ENCODE data around the gene PMVK.
"Not testable (repeated sequence)": the region's sequence is repeated elsewhere in the genome, so short reads cannot be mapped to it uniquely, and the experiment has no call there.

PMVK gene

DNA sequence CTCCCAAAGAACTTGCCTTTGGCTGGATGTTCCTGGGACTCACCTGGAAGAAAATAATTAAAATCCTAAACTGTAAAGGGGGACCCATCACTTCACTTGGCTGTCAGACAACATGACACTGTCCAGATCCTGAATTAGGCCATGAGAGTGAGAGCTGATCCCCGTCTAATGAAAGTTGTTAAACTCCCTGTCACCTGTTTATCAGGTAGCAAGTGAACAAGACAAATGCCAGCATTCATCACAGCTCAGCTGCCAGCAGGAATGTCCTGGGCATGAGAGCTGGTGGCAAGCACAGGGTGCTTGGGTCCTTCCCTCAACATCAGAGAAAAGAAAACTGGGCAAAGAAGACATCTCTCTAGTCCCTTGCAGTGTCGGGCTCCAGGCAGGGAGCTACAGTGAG is 23.8 kb downstream of the PMVK start:
- no peak for DNase-seq (ENCODE audit: low read depth)

DNA sequence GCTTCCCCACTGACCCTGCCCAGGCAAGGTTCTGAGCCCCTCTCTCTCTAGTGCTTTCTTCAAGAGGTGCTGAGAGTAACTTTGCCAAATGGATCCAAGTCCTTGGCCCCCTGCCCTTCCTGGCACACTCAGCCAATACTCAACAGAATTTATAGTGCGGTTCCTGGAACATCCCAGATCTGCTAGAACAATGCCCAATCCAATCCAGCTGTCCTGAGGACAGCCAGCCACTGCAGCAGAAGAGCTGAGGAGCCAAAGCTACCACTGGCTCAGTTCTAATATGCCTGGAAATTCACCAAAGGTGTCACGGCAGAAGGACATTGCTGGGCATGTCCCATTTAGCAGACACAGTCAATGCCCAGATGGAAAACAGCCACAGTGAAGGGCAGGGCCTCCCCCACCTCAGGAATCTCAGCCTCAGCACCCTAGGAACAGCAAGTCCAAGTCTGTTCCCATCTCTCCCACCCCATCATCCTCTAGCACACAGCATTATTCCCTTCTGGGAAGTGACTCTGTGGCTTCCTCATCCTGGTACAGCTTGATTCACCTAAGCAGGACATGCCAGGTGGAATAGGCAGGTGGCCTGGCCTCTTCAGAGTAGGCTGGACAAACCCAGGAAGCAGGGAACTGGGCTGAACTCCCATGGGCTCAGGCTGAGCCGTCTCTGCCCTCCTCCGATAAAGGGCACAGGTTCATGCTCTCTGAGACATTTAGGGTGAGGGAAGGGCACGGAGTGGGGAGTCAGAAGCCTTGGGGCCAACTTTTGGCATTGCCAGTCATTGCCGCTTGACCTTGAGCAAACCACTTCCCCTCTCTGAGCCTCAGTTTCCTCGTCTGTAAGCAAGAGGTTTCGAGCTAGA is 24.6 kb downstream of the PMVK start:
- no peak for DNase-seq (ENCODE audit: low read depth)

DNA sequence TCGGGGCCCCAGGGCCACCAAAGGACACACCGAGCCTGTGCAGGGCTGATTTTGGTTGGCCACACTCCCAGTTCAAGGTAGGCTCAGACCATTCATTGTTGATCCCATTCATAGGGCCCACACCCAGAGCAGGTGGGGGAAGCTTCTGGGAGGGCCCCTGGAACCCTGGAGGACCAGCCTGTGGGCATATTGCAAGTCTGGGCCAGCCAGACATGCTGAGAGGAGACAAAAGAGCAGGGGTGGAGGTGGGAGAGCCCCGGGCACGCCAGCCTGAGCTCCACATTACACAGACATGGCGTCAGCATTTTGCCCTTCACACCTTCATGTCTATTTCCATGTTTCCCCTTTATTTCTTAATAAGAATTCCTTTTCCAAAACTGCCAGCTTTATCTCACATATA is 25.7 kb downstream of the PMVK start:
- no peak for DNase-seq (ENCODE audit: low read depth)

DNA sequence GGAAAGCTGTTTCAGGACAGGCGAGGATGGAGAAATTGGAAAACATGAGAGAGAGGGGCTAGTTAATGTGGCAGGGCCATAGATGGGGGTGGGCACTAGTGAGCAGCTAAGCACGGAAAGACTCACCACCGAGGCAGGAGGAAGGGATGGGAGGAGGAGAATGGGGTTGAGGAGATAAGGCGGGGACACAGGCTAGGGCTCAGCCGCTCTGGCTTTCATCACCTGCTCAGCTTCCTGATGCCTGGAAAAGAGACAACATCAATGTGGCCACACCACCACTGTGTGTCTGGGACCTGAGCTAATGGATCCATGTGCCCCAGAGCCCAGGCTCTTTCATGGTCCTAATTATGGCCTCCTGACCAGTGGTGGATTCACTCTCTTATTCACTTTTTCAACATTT is 27.6 kb downstream of the PMVK start:
- no peak for DNase-seq (ENCODE audit: low read depth)

DNA sequence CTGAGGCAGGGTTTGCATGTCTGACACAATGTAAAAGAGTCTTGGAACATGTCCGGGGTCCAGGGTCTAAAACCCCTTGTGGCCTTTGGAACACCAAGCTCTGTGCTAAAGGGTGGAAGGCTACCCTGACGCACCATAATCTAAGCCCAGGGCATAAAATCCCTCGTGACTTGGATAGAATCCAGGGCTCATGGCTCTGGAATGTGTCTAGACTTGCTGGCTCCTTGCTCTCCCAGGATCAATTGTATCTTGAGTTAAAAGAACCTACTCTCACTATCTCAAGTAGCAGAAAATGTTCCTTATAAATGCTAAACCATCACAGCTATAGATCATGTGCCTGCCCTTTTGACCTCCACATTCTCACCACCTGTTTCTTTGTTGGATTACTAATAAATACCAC is 28.4 kb downstream of the PMVK start:
- DNase-seq (ENCODE audit: low read depth) = not testable (repeated sequence)

DNA sequence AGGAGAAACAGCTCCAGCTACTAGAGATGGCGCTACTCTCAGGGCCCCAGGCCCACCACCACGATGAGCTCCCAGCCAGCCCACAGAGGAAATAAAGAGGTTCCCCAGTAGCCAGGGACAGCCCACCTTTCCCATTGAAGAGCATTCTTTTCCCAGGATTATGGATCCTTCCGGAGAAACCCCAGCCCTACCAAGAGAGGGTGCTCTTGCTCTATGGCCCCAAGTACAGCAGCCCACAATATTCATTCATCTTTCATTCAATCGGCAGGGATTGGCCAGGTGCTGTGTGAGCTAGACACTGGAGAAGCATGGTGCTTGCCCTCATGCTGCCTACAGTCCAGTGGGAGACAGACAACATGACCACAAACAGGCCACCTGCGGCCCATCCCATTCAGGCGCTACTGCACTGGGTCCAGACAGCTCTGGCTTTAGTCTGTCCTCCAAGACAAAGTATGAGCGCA is 29.9 kb downstream of the PMVK start:
- DNase-seq (ENCODE audit: low read depth) = no peak

DNA sequence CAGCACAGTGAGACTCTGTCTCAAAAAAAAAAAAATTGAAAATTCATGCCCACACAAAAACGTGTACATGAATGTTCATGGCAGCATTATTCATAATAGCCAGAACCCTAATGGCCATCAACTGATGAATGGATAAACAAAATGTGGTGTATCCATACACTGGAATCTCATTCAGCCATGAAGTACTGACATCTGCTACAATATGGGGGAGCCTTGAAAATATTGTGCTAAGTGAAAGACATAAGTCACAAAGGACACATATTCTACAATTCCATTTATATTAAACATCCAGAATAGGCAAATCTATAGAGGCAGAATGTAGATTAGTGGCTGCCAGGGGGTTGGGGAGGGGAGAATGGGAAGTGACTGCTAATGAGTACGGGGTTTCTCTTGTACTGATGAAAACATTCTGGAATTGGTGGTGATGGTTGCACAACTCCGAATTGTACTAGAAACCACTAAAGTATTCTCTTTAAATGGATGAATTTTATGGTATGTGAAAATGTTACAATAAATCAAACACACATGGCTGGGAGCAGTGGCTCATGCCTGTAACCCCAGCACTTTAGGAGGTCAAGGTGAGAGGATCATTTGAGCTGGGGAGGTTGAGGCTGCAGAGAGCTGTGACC is 33.5 kb downstream of the PMVK start:
- DNase-seq (ENCODE audit: low read depth) = no peak

DNA sequence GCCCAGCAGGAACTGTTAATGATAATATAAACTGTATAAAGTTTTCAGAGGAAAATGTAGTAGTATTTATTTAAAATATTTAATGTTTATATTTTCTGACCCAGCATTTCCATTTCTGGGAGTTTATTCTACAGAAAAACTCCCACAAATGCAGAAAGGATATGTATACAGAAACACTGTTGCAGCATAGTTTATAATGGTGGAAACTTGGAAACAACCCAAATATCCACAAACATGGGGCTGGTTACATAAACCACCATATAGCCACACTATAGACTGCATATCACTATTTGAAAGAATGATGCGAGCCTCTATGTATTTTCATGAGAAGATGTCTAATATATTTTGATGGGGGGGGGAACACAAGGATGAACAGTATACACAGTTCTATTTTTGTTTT is 34.9 kb downstream of the PMVK start:
- DNase-seq (ENCODE audit: low read depth) = no peak

DNA sequence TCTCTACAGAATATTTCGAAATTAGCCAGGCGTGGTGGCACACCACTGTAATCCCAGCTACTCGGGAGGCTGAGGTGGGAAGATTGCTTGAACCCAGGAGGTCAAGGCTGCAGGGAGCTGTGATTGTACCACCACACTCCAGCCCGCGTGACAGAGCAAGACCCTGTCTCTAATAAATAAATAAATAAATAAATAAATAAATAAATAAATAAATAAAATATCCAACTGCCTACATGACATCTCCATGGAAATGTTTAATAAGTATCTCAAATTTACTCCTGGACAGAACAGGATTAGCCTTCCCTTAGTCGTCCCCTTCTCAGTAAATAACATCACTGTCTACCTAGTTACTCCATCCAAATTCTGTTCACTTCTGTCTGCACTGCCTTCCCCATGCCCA is 37.5 kb downstream of the PMVK start:
- DNase-seq (ENCODE audit: low read depth) = no peak

DNA sequence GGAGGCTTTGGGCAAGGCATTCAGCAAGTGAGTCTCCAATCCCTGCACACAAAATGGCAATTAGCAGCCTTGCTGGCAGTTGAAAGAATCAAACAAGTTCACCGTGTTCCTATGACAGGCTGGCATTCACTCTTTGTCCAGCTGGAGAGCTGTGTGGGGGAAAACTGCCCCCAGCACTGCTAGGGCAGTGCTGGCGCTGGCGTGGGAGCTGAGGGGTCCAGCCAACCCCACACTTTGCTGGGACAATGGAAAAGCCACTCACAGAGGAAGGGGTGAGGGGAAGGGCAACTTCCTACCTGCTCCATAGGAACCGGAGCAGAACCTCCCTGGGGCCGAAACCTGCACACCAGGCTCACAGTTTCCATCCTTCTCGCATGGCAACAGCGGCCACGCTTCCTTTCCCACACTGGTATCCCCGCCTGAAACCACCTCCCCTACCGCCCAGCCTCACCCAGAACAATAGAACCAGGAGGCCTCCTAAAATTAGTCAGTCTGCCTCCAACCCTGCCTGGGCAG is 39.7 kb downstream of the PMVK start:
- no peak for DNase-seq (ENCODE audit: low read depth)

DNA sequence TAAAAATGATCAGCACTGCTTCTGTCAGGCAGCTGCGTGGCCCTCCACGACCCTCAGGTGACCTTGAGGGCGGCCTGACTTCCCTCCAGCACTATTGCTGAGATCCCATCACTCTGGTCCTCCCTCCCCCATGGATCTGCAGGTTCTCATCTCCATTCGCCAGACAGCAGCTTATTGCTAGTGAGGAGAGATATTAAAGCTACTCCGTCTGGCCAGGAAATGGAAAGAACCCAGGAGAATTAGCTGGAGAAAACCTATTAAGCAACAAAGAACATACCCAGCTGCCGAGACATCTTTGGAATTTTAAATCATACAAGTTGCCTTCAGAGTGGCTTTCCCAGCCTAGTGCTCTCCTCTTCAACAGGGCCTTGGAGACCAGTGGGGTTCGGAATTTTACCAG is 40.7 kb downstream of the PMVK start:
- DNase-seq (ENCODE audit: low read depth) = no peak

DNA sequence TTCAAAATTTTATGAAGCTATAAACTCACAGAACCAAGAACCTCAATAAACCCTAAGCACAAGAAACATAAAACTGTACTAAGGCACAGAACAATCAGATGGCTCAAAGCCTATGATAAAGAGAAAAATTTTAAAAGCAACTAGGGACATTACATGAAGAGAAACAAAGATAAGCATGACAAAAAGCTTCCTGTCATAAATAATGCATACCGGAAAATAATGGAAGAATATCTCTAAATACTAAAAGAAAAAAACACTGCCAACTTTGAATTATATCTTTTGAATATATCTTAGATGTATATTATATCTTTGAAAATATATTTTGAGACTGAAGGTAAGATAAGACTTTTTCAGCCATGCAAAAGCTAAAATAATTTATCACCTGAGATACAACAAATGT is 45.1 kb downstream of the PMVK start:
- DNase-seq (ENCODE audit: low read depth) = no peak

DNA sequence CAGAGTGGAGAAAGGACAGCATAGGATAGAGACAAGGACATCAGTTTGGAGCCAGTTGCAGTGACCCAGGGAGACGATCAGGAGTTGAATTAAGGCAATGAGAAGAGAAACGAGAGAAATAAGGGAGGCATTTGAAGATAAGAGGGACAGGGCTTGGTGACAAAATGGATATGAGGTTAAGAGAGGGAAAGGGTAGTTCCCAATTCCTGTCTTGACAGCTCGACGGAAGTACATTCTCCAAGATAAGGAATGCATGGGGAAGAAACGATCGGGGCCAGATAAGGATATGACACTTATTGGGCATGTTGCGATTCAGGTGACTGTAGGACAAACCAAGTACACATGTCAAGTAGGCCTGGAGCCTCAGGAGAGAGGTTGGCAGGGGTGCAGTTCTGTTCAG is 47.8 kb downstream of the PMVK start:
- DNase-seq (ENCODE audit: low read depth) = no peak

DNA sequence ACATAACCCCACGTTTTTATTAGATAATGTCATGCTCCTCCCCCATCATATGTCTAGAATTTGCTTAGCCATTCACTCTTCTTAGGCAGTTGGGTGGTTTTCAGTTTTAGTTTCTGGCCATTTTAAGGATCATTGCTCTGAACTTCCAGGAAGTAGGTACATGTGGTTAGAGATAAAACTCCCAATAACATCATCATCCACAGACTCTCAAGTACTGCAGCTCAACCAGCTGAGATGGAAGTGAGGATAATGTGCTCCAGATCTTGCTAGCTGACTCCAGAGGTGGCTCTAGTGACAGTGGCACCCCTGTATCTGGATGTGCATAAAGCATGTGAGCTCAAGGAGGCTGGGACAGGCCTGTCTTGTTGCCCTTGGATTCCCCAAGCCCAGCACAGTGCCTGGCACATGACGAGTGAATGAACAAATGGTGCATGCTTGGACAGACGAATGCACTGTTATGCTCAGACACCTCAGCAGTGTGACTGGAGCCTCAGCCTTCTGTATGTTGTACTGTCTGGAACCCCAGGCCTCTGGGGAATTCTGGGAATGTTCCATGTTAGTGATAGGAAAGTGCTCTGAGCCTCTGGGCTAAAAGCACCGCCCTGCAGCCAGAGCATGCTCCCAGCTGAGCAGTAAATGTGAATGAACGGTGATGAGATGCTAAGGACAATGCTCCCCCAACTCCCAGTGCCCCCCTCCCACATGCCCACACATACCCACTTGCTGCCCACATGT is 50.1 kb downstream of the PMVK start:
- DNase-seq (ENCODE audit: low read depth) = no peak

DNA sequence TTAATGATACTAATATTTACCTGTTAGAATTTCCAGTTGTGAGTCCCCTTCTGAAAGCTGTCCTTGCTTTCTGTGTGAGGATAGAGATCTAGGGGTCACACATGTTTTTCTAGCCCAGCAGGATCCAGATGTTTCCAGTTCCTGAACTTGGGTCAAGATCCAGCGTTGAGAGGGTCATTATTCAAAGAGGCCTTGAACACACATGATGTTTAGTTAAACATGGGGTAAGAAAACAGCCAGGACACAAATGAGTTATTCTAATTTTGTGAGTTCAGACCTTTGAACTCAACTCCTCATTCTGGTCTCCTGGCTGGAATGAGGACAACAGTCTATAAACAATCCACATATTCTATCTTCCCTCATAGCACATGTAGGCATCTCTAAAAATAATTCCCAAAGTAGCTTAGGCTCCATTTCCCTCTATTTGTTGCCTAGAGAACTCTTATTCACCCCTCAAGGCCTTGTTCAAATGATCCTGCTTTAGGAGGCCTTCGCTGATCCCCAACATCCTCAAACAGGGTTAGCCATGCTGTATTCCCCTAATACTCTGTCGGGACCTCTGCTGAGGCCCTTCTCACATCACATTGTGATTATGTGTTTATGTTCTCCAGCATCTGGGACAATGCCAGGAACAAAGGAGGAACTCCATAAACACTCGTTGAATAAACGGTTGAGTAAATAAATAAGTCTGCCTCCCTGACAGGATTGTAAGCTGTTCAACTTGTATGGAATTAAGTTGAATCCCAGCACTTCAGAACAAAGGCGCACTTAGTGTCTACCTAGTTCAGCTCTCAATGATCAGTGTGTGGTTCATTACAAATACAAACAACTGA is 51.4 kb downstream of the PMVK start:
- no peak for DNase-seq (ENCODE audit: low read depth)

DNA sequence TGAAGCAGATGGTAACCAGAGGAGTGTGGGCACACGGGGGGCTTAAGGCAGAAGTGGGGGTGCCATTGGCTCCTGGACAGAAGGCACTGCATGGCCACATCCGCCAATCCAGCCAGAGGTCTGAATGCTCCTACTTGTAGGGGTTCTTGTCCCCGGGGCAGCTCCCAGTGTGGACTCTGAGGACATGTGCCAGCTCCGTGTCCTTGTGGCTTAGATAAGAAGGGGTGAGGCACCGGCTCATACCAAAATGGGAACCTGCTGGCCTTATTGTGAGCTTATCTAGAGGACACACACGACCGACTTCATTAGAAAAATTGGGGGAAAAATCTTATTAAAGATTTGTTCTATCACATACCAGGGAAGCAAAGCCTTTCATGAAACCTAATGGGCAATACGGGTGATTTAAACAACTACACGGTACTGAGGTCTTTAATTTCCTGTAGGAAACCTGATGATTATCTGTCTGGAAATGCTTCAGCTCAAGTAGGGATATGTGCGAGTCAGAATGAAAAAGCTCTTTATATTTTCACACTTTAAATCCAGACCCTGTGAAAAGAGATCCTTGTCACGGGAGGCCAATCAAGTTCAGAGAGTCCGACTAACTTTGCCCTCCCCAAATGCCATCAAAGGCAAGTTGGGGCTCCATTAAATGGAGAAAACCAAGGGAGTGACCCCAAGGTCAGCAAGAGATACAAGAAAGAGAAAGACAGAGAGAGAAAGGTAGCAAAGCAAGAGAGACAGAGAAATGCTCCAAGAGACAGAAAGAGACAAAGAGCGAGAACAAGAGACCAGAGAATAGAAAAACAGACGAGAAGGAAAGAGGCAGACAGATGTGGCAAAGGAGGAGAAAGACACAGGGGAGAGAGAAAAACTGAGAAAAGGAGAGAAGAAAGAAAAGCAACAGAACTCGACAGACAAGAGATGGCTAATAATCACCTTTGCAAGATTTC is 52.3 kb downstream of the PMVK start:
- DNase-seq (ENCODE audit: low read depth) = no peak

DNA sequence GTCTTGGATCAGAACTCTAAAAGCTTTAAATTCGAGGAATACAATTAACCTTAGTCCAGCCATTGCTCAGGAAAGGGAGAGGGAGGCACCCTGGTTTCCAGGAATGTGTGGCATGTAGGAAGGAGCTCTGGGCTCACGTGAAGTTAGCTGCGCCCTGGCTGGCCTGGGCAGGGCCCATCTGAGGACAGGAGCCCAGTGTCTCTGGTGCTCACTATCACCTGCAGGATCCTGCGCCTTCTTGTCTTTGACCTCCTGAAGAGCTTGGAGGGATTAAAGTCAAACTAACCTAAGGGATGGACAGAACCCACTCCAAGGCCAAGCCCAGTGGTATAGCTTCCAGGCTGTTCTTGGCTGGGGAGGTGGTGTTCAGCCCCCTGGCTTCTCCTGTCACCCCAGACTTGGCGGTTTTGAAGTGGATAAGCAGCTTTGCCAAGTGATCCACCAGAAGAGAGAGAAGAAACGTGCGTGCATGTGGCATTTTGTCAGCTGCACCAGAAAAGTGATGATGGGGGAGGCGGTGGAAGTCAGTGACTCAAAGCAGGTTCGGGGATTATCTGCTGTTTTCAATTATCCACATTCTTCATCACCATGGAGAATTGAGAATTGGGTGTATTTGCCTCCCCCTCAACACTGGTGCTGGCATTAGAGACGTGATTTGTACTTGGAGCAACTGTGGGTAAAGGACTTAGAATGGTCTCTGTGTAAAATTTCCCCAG is 54.5 kb downstream of the PMVK start:
- DNase-seq (ENCODE audit: low read depth) = no peak

DNA sequence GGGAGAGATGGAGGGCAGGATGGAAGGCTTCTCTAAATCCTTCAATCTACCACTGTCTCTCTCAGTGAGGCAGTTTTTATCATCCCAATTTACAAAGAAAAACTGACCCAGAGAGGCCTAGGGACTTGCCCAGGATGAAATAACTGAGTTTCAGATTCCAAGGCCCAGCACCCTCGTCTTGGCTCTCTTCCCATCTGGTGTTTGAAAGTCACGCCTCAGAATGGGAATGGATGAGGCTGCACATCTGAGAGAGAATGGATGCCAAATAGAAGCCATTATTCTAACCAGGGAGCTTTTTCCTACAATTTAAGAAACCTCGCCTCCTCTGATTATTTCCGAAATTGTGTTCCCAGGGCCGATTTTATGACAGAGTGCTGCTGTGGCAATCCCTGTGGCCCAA is 55.8 kb downstream of the PMVK start:
- DNase-seq (ENCODE audit: low read depth) = no peak

DNA sequence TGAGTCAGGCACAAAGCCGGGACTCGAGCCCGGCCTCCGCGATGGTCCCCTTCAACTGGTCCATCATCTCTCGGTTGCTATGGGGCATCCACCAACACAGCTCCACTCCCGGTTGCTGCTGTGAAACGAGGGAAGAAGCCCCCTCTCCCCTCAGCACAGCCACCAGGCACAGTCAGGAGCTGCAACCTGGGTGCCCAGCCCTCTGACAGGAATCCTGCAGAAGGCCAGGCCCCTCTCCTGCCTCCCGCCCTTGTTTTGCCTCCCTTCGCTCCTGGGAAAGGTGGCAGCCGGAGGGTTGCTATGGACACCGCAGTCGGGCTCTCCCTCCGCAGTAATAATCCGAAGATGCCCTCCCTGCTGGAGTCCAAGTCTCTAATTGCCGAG is 57.5 kb downstream of the PMVK start:
- no peak for DNase-seq (ENCODE audit: low read depth)

DNA sequence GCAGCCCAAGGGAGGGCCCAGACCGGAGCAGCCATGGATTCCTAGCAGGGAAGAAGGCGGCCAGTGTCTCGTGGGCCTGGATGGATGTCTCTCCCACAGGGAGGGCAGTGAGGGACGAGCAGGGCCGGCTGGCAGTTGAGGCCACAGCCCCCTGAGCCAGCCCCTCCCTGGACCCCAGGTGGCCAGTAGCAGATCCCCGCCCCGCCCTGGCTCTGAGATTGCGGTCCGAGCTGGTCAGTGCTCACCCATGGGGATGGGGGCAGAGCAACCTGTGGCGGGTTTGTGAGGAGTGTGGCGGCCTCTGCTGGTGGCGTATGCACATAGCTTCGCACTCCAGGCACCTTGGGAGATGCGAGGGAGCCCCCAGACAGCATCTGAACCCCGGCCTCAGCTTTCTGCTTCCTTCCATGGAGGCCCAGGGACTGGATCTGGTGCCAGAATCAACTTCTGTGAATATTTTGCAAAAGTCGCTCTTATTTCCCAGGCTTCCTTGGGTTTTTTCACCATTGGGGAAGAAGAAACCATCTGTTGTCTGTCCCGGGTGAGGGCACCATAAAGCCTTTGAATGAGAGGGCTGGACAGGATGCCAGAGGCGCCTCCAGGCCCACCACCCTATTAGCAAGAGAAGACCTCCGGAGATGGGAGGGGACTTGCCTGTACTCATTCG is 58.0 kb downstream of the PMVK start:
- DNase-seq (ENCODE audit: low read depth) = peak; percentile 65

All from activated T-cell treated with anti-CD3 and anti-CD28 coated beads for 48 hours (primary cell).